ENCODE measurements around the gene UST.

UST gene

DNA sequence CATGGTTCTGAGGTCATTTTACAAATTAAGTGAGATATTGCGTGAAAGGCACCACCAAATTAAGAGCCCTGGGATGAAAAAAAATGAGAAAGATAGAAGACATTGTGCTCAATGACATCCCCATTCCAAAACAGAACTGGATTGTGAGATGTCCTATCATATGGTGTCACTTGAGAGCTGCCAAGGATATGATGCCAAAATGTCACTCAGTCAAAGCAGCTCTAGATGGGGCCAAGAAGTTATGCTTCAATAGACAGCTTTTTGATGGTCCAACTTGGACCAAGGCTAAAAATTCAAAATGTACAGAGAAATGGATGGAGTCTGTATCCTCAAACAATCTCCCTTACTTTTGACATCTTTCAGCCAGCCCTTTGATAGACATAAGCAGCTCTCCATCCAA, 180.8 kb downstream of the UST start:
- Histone ChIP-seq H3K36me3 (no peaks in the 10 kb centered on the region), H3K4me3 (ENCODE audit: low read depth, low read length) (no peak overlapping the region), H3K4me1 (no peaks in the 10 kb centered on the region), H3K9me3 (no peaks in the 10 kb centered on the region), H3K27me3 (no peaks in the 10 kb centered on the region)
- TF ChIP-seq, protein P1, sequence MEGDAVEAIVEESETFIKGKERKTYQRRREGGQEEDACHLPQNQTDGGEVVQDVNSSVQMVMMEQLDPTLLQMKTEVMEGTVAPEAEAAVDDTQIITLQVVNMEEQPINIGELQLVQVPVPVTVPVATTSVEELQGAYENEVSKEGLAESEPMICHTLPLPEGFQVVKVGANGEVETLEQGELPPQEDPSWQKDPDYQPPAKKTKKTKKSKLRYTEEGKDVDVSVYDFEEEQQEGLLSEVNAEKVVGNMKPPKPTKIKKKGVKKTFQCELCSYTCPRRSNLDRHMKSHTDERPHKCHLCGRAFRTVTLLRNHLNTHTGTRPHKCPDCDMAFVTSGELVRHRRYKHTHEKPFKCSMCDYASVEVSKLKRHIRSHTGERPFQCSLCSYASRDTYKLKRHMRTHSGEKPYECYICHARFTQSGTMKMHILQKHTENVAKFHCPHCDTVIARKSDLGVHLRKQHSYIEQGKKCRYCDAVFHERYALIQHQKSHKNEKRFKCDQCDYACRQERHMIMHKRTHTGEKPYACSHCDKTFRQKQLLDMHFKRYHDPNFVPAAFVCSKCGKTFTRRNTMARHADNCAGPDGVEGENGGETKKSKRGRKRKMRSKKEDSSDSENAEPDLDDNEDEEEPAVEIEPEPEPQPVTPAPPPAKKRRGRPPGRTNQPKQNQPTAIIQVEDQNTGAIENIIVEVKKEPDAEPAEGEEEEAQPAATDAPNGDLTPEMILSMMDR (IDR thresholded peaks at IDR 0.05; ENCODE audit: low read depth, low read length): no peak
- no peak for DNase-seq

DNA sequence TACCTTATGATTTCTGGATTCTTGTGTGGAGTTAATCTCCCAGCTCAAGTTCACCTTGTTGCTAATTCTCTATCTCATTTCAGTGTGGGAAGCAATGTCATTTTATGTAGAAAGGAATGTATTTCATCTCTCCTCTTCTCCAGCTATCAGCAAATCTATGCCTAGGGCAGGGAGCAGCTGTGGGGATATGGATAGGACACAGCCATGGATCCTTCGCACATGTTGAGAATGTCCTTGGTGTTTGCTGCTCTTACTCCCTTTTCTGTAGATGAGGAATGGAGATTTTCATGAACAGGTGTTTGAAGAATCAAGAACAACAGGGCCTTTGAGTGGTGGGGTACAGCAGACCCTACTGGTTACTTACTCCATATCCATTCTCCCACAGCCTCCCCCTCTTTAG, 182.0 kb downstream of the UST start:
- Histone ChIP-seq H3K27me3 (no peaks in the 10 kb centered on the region), H3K4me3 (ENCODE audit: low read depth, low read length) (no peak overlapping the region), H3K9me3 (no peaks in the 10 kb centered on the region), H3K4me1 (no peaks in the 10 kb centered on the region), H3K36me3 (no peaks in the 10 kb centered on the region)
- DNase-seq: no peak
- TF ChIP-seq, protein P1 (IDR thresholded peaks at IDR 0.05; ENCODE audit: low read depth, low read length): no peak

DNA sequence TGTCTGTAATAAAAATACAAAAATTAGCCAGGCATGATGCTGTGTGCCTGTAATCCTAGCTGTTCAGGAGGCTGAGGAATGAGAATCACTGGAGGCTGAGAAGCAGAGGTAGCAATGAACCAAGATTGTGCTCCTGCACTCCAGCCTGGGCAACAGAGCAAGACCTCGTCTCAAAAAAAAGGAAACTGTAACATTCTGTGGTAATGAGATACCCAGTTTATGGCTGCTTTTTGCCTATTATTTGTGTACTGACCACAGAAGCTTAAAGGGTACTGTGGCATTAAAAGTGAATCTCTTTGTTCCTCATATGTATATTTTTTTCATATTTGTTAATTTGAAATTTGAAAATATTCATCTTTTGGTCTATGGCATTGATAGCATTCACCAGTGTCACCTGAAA, 185.4 kb downstream of the UST start:
- Histone ChIP-seq H3K9me3 (no peaks in the 10 kb centered on the region), H3K4me1 (no peaks in the 10 kb centered on the region), H3K27me3 (no peaks in the 10 kb centered on the region; the same call in 1 of the 2 replicates), H3K4me3 (ENCODE audit: low read depth, low read length) (no peak overlapping the region), H3K36me3 (no peaks in the 10 kb centered on the region)
- no peak for DNase-seq
- TF ChIP-seq, protein P1 (IDR thresholded peaks at IDR 0.05; ENCODE audit: low read depth, low read length): no peak

DNA sequence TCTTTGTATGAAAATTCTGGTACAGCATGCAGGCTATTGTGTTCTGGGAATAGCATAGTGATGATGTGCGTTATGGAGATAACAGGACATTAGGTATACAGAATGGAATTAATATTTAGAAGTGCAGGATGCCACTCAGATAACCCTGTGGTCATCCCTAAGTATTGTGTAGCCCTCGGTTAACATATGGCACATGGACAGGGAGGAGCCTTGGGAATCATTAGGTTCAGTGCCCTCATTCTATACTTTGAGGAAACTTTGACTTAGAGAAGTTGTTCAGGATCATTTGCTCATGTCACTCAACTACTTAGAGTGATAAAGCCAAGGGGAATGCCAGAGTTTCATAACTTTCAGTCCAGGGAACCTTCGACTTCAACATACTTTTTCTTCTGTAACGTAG, 185.9 kb downstream of the UST start:
- no peaks in the 10 kb centered on the region for H3K36me3 ChIP-seq
- TF ChIP-seq, protein P1 (IDR thresholded peaks at IDR 0.05; ENCODE audit: low read depth, low read length): no peak
- no peak for DNase-seq
- H3K4me3 ChIP-seq (ENCODE audit: low read depth, low read length): no peak overlapping the region
- no peaks in the 10 kb centered on the region for H3K4me1 ChIP-seq
- H3K9me3 ChIP-seq: no peaks in the 10 kb centered on the region
- H3K27me3 ChIP-seq: no peaks in the 10 kb centered on the region; the same call in 1 of the 2 replicates

DNA sequence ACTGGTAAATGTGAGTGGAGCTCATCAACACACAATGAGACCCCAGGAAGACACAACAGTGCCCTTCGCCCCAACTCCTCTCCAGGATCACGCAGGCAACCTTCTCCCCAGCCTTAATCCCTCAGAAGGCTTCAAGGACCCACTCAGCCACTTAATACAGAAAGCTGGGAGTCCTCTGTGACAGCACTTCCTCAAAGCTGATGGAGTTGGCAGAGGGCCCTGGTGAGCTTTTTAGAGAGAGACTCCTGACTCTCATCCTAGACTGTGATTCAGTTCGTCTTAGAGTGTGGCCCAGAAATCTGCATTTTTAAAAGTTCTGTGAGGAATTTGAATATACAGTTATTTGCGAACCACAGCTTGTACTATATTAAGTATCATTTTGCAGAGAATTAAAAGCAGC, 187.7 kb downstream of the UST start:
- H3K4me3 ChIP-seq (ENCODE audit: low read depth, low read length): no peak overlapping the region
- no peak for DNase-seq
- TF ChIP-seq, protein P1 (IDR thresholded peaks at IDR 0.05; ENCODE audit: low read depth, low read length): no peak
- no peaks in the 10 kb centered on the region for H3K9me3 ChIP-seq
- no peaks in the 10 kb centered on the region for H3K36me3 ChIP-seq
- H3K4me1 ChIP-seq: no peaks in the 10 kb centered on the region
- H3K27me3 ChIP-seq: no peaks in the 10 kb centered on the region; the same call in 1 of the 2 replicates

DNA sequence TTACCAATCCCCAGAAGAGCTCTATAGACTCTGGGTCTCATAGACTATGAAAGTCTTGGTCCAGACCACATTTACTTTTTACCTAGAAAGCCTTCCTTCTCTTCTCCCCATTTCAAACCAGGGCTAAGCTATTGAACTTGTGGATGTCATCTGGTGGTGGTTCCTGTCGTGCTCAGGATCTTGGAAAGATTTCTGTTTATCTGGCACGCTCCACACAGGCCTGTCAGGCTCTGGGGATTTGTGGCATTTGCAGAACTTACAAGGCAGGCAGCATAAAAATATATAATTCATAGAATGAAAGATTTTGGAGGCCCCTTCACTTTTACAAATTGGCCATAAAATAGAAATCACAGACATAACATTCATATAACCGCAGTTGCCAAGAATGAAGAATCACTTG, 188.1 kb downstream of the UST start:
- H3K36me3 ChIP-seq: no peaks in the 10 kb centered on the region
- no peak for DNase-seq
- H3K27me3 ChIP-seq: no peaks in the 10 kb centered on the region; the same call in 1 of the 2 replicates
- TF ChIP-seq, protein P1 (IDR thresholded peaks at IDR 0.05; ENCODE audit: low read depth, low read length): no peak
- H3K4me3 ChIP-seq (ENCODE audit: low read depth, low read length): no peak overlapping the region
- H3K9me3 ChIP-seq: no peaks in the 10 kb centered on the region
- no peaks in the 10 kb centered on the region for H3K4me1 ChIP-seq

Data from BE2C (cell line).